ENCODE data around the gene ZNF273.
"Not testable (repeated sequence)": the region's sequence is repeated elsewhere in the genome, so short reads cannot be mapped to it uniquely, and the experiment has no call there.

GRCh38 chr7:64950673-64951072, 47.6 kb downstream of the ZNF273 start:
- TF ChIP-seq CTCF, POLR2A, EP300 (IDR thresholded peaks at IDR 0.05): not testable (repeated sequence)
